ENCODE data around the gene OSBPL10.

OSBPL10 gene

DNA sequence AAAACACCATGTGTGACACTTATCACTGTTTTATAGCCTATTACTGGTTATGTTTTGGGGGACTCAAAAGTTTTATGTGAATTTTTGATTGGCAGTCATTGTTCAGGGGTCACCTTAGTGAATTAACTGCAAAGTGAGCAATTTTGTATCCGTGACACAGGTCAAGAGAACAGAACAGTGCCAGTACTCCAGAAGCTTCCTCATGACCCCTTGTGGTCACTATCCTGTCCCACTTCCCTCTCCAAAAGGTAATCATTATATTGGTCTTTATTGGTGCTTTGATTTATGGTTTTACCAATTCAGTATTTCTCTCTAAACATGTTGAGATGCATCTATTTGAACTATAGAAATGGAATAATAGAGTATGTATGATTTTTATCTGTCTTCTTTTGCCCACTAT is 341.2 kb downstream of the OSBPL10 start:
- TF ChIP-seq CTCF (IDR thresholded peaks at IDR 0.05; ENCODE audit: low read depth, low read length), result no peak
- no peak for DNase-seq
- H3K4me1 ChIP-seq, result no peaks in the 10 kb centered on the region
- no peaks in the 10 kb centered on the region for H3K9me3 ChIP-seq
- no peaks in the 10 kb centered on the region for H3K27me3 ChIP-seq
- H3K36me3 ChIP-seq, result no peaks in the 10 kb centered on the region
- no peak overlapping the region for H3K4me3 ChIP-seq (ENCODE audit: low read depth, low read length)

DNA sequence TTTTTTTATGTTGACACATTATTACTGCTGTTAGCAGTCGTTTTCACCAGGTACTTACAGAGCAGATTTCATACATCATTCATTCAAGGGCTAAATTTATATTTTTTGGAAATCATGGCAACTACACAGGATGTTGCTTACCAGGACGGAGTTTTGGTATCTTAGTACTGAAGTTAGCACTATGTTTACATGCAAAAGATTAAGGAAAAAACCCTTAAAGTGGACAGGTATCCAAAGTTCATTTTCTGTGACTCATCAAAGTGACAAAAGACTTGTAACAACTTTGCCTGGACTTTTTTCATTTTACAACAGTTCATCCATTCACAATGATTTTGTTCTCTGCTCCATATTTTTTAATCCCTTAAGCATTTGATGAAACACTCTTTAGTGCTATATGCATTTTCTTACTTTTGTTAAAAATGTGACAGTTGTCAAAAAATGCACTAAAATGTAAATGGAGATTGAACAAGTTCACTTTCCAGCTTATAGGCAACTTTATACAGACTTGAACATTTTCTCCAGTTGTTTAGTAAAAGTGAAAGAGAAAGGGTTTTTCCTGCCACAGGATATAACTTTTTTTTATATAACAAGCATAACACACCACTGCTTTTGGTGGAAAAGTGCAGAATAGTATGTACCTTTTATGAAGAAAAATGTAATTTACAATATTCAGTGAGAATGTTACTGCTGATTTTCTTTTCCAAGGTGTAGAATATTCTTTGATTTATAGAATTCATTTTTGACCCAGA is 344.2 kb downstream of the OSBPL10 start:
- no peak overlapping the region for H3K4me3 ChIP-seq (ENCODE audit: low read depth, low read length)
- no peak for DNase-seq
- H3K27me3 ChIP-seq, result no peaks in the 10 kb centered on the region
- H3K4me1 ChIP-seq, result no peaks in the 10 kb centered on the region
- no peaks in the 10 kb centered on the region for H3K9me3 ChIP-seq
- no peak for TF ChIP-seq CTCF (IDR thresholded peaks at IDR 0.05; ENCODE audit: low read depth, low read length)
- H3K36me3 ChIP-seq, result no peaks in the 10 kb centered on the region

DNA sequence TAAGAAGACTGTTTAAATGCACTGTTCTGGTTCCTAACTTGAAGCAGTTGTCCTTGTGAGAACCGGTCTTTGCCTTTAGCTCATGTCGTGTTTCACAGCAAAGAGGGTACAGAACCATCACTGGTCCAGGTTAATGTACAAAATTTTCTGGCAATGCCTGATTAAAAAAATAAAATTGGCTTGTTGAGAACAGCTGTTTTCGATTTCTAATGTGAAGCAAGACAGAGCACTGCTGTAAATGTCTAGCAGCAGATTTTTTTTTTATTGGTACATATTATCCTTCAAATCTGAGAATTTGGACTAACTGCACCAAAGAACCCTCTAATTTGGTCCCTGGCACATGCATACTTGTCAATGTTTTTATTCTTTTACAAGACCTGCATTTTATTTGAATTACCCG is 345.0 kb downstream of the OSBPL10 start:
- TF ChIP-seq CTCF (IDR thresholded peaks at IDR 0.05; ENCODE audit: low read depth, low read length), result no peak
- no peaks in the 10 kb centered on the region for H3K9me3 ChIP-seq

GRCh38 chr3:31635545-31635944 is 345.5 kb downstream of the OSBPL10 start:
- Histone ChIP-seq H3K36me3 (no peaks in the 10 kb centered on the region), H3K4me1 (no peaks in the 10 kb centered on the region), H3K27me3 (no peaks in the 10 kb centered on the region), H3K9me3 (no peaks in the 10 kb centered on the region), H3K4me3 (ENCODE audit: low read depth, low read length) (no peak overlapping the region)
- TF ChIP-seq CTCF (IDR thresholded peaks at IDR 0.05; ENCODE audit: low read depth, low read length), result no peak
- DNase-seq, result no peak

More for the DNA sequence above, 345.0 kb downstream of the OSBPL10 start:
- H3K4me3 ChIP-seq (ENCODE audit: low read depth, low read length), result no peak overlapping the region
- H3K36me3 ChIP-seq, result no peaks in the 10 kb centered on the region
- no peaks in the 10 kb centered on the region for H3K4me1 ChIP-seq
- H3K27me3 ChIP-seq, result no peaks in the 10 kb centered on the region
- DNase-seq, result no peak

DNA sequence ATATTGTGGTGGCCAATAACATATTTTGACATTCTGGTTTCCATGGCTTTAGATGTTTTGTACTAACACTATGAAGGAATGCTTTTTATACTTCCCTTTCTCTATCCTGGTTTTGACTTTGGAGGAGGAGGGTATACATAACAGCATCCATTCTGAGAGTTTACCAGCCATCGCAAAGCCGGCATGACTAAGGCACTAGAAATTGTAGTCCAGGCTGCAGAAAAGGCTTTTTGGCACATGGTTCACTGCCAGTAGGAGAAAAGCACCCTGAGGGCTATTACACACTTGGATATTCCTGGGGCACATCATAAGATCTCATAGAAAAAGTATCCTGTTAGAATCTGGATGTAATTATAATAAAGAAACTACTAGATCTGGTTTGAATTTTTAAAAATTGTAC is 346.6 kb downstream of the OSBPL10 start:
- no peak for TF ChIP-seq CTCF (IDR thresholded peaks at IDR 0.05; ENCODE audit: low read depth, low read length)
- Histone ChIP-seq H3K27me3 (no peaks in the 10 kb centered on the region), H3K36me3 (no peaks in the 10 kb centered on the region), H3K4me3 (ENCODE audit: low read depth, low read length) (no peak overlapping the region), H3K9me3 (no peaks in the 10 kb centered on the region), H3K4me1 (no peaks in the 10 kb centered on the region)
- no peak for DNase-seq

DNA sequence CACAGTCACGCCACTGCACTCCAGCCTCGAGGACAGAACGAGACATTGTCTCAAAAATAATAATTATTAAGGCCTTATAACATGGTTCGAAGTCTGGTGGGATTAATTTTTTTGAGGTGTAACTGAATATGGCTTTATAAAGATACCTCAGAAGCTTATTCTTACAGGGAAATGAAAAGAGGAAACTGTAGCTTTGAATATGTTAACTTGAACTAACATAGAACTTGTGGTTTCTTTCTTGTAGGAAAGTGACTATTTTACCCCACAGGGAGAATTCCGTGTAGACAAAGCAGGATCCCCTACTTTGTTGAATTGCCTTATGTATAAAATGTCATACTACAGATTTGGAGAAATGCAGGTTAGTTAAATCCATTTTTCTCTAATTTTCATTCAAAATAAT is 352.0 kb downstream of the OSBPL10 start:
- Histone ChIP-seq H3K27me3 (no peaks in the 10 kb centered on the region), H3K36me3 (no peaks in the 10 kb centered on the region), H3K4me3 (ENCODE audit: low read depth, low read length) (no peak overlapping the region), H3K9me3 (no peaks in the 10 kb centered on the region), H3K4me1 (no peaks in the 10 kb centered on the region)
- DNase-seq, result no peak
- TF ChIP-seq CTCF (IDR thresholded peaks at IDR 0.05; ENCODE audit: low read depth, low read length), result no peak

Measured in BE2C (cell line).